HG03558 (cell line): Measurements from ENCODE around the gene THAP7.

ENCODE experiments used
- ATAC-seq: cut with Tn5 transposase; IDR thresholded peaks from one replicate; pipeline ENCODE4 v1.9.1; 2021; ENCODE audit warnings: moderate number of reproducible peaks; ENCODE audit not compliant: unreplicated experiment; ENCODE audit errors: extremely low read depth

Gene THAP7

GRCh38 chr22:20952544-20953341 is 49.2 kb downstream of the THAP7 start:
- no peak for ATAC-seq

GRCh38 chr22:20951932-20952380 is 50.0 kb downstream of the THAP7 start:
- ATAC-seq = no peak

GRCh38 chr22:20951151-20951931 is 50.6 kb downstream of the THAP7 start:
- ATAC-seq = no peak

- no peak for ATAC-seq
Measured at GRCh38 chr22:20949698-20950183, 52.2 kb downstream of the THAP7 start.
